DMS153 treated with DMSO at 0.1 percent for 48 hours (cell line): ENCODE data around the gene DRD5.
"Not testable (repeated sequence)": the region's sequence is repeated elsewhere in the genome, so short reads cannot be mapped to it uniquely, and the experiment has no call there.

ENCODE experiments used
- DNase-seq: peaks from one replicate; lab custom pipeline; 2025; ENCODE audit not compliant: unreplicated experiment; lab: John Stamatoyannopoulos, UW

DRD5 gene

DNA sequence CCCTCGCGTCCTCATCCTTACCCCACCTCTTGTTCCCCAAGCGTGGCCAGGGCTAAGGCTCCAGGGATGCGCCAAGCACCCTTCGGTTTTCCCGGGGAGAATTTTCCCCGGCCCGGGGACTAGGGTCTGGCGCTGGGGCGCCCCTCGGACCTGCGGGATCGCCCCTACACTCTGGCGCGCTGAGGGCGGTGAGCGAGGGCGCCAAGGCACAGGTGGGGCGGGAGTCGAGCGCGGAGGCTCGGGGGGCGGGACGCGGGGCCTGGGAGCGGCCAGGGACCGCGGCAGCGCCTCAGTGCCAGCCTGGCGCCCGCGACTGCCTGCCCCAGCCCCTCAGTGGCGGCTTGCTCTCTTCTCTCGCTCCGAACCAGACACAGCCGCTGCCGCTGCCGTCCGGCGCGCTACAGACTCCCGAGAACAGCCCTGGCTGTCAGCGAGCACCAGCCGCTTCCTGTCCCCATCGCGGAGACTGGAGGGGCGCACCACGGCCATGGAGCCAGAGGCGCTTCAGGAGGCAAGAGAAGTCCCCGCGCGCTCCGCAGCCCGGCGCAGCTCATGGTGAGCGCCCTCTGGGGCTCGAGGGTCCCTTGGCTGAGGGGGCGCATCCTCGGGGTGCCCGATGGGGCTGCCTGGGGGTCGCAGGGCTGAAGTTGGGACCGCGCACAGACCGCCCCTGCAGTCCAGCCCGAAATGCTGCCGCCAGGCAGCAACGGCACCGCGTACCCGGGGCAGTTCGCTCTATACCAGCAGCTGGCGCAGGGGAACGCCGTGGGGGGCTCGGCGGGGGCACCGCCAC lies at the start of gene DRD5:
Gene DRD5 (plus strand): TSS at position 292 of the 793 bp plus-strand sequence. CDS start 396 bp downstream, at position 688.
- no peak for DNase-seq

DNA sequence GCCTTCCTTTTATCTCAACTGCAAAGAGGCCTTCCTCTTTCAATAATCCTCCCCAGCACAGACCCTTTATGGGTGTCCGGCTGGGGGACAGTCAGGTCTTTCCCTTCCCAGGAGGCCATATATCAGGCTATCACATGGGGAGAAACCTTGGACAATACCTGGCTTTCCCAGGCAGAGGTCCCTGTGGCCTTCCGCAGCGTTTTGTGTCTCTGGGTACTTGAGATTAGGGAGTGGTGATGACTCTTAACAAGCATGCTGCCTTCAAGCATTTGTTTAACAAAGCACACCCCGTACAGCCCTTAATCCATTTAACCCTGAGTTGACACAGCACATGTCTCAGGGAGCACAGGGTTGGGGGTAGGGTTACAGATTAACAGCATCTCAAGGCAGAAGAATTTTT lies 49.2 kb upstream of the DRD5 start:
- not testable (repeated sequence) for DNase-seq

GRCh38 chr4:9735515-9735914 lies 45.9 kb upstream of the DRD5 start:
- DNase-seq: no peak

GRCh38 chr4:9737280-9737679 lies 44.2 kb upstream of the DRD5 start:
- DNase-seq: not testable (repeated sequence)

DNA sequence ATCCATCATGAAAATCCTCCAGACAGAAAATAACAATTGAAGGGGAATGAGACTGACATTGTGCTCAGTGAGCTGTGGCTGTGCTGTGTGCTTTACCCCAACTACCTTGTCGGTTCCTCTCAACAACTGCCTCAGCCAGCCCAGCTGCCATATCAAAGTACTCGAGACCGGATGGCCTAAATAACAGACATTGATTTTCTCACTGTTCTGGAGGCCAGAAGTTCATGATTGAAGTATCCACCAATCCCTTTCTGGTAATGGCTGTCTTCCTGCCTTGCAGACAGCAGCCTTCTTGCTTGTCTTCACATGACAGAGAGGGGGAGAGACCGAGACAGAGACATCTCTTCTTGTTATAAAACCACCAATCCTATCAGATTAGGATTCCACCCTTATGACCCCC lies 37.6 kb upstream of the DRD5 start:
- not testable (repeated sequence) for DNase-seq

DNA sequence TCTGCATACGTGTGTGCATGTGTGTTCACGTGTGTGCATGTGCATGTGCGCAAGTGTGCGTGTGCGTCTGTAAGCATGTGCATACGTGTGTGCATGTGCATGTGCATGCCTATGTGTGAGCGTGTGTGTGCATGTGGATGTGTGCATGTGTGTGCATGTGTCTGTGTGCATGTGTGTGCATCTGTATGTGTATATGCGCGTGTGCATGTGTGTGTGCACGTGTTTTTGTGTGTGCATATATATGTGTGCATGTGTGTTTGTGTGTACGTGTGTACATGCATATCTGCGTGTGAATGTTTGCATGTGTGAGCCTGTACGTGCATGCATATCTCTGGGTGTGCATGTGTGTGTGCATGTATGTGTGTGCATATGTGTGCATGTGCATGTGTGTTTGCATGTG lies 35.7 kb upstream of the DRD5 start:
- no peak for DNase-seq

- DNase-seq: no peak
Observed at GRCh38 chr4:9758641-9759317, 22.7 kb upstream of the DRD5 start.

DNA sequence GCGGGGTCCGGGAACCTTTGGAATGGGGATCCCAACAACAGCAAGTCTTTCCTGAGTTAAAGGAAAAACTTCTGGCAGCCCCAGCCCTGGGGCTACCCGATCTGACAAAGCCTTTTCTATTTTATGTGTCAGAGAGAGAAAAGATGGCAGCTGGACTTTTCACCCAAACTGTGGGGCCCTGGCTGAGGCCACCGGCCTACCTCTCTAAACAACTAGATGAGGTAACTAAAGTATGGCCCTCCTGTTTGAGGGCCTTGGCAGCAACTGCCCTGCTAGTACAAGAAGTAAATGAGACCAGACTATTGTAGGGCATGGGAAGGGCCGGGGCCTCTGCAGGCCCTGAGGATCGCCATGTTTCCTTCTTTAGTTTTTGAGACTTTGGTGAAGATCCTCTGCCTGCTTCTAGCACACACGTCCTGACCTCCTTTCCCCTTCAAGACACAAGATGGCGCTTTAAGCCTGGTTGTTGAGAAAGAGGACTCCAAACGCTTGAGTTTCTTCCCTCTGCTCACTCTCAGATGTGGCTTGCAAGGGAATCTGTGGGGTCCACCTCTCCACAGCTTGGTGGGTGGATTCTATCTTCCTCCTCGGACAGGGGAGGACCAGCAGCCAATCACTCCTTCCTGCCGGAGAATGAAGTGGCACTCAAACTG lies 18.5 kb upstream of the DRD5 start:
- peak; percentile 7 for DNase-seq

GRCh38 chr4:9764155-9764696 lies 17.2 kb upstream of the DRD5 start:
- no peak for DNase-seq

GRCh38 chr4:9765091-9765490 lies 16.3 kb upstream of the DRD5 start:
- no peak for DNase-seq

DNA sequence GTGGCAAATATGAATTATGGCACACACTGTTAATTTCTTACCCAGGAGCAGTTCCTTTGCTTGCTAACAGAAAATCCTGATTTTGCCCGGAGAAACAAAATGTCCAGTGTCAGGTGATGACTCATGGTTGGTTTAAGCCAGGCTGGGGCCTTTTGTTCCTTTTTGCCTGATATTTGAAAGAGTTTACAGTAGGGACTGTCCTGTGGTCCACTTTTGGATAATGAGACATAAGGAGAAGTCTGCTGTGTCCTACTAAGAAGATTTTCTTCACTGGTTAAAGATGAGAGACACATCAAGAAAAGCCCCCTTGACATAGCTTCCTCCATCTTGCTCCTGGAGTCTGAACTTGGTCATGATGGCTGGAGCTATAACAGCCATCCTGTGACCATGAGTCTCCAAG lies 12.1 kb upstream of the DRD5 start:
- no peak for DNase-seq

- DNase-seq: no peak
Observed at GRCh38 chr4:9771034-9771433, 10.4 kb upstream of the DRD5 start.

GRCh38 chr4:9773471-9773870 lies 8.0 kb upstream of the DRD5 start:
- no peak for DNase-seq

DNA sequence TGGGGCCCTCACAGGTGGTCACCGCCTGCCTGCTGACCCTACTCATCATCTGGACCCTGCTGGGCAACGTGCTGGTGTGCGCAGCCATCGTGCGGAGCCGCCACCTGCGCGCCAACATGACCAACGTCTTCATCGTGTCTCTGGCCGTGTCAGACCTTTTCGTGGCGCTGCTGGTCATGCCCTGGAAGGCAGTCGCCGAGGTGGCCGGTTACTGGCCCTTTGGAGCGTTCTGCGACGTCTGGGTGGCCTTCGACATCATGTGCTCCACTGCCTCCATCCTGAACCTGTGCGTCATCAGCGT lies 652 bp downstream of the DRD5 start:
- DNase-seq: no peak

DNA sequence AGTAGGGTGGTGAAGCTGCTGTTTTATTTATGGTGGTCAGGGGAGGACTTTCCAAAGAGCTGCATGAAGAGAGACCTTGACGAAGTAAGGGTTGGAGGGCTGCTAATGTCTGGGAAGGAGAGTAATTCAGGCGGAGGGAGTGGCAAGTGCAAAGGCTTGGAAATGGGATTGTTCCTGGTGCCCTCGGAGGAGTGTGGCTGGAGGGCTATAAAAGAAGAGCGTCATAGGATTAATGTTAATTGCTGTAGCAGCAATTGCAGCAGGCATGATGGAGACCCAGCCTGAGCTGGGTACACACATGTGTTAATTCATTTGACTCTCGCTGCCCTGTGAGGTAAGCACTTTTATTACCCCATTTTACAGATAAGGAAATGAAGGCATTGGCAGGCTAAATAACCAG lies 4.5 kb downstream of the DRD5 start:
- DNase-seq: not testable (repeated sequence)

DNA sequence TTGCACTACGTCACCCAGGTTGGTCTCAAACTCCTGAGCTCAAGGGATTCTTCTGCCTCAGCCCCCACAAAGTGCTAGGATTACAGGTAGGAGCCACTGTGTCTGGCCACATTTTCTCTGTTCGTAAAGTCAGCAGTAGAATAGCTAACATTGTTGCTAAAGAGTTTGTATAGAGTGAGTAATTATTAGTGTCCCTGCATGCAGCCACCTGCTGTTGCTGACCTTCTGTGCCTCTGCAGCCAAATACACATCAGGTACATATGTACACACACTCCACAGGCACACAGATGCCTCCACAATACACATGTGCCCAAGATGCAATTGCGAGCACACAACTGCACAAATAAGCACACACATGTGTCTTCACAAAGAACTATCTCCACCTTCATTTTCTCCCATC lies 10.9 kb downstream of the DRD5 start:
- DNase-seq: no peak

- DNase-seq: not testable (repeated sequence)
Observed at GRCh38 chr4:9796641-9797040, 15.2 kb downstream of the DRD5 start.

DNA sequence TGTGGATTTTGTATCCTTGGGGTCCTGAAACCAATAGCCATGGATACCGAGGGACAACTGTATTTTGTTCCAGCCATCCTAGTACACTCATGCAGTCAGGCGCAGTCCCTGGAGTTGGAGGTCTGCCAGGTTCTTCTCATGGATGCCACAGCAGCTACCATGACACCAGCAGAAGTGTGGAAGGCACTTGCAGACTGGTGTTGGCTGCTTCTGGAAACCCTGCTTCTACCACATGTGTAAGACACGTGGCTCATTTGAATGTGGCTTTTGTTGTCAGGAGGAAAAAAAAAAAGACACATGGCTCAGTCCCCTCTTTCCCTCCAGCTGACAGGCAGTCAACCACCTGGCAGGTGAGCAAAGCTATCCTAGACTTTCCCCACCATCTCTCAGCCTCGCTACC lies 19.4 kb downstream of the DRD5 start:
- DNase-seq: peak; percentile 13

GRCh38 chr4:9804918-9805317 lies 23.5 kb downstream of the DRD5 start:
- DNase-seq: no peak

DNA sequence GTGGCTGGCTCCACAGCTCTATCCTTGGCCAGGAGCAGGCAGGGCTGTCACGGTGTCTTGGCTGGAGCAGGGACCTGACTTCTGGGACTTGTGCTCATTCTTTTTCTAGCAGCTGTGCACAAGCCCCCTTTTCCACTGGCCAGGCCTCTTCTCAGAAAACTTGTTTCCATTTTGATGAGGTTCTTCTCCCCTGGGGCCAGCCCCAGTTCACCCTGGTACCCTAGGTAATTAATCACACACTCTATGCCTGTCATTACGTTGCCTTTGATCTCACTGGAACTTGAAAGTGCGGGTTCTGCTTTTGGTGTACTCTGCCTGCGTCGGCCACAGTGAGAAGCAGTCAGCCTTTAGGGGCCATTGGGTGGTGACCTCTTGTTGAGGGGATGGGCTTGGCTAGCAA lies 26.6 kb downstream of the DRD5 start:
- DNase-seq: no peak

- DNase-seq: no peak
Observed at GRCh38 chr4:9811806-9812205, 30.4 kb downstream of the DRD5 start.
